D341Med (cell line): ENCODE measurements around the gene ACP7.
A peak's percentile ranks its signal among the peaks of the same experiment; 100 is the strongest.
"Not testable (repeated sequence)": the region's sequence is repeated elsewhere in the genome, so short reads cannot be mapped to it uniquely, and the experiment has no call there.

Experiments
- DNase-seq: peaks from one replicate; pipeline ENCODE4 v3.0.0; 2012; ENCODE audit warnings: low spot score

Gene ACP7

GRCh38 chr19:39106194-39106593, 22.0 kb downstream of the ACP7 start:
- DNase-seq, result no peak

GRCh38 chr19:39109641-39110040, 25.5 kb downstream of the ACP7 start:
- DNase-seq, result no peak

GRCh38 chr19:39110263-39110967, 26.2 kb downstream of the ACP7 start:
- DNase-seq, result peak; percentile 84

GRCh38 chr19:39111593-39112199, 27.5 kb downstream of the ACP7 start:
- DNase-seq, result no peak

- no peak for DNase-seq
Measured at GRCh38 chr19:39112338-39112890, 28.2 kb downstream of the ACP7 start.

GRCh38 chr19:39113199-39113598, 29.0 kb downstream of the ACP7 start:
- DNase-seq, result no peak

GRCh38 chr19:39115105-39115847, 31.1 kb downstream of the ACP7 start:
- no peak for DNase-seq

GRCh38 chr19:39117023-39117422, 32.9 kb downstream of the ACP7 start:
- DNase-seq, result not testable (repeated sequence)

- DNase-seq, result no peak
Measured at GRCh38 chr19:39119830-39120229, 35.7 kb downstream of the ACP7 start.

- no peak for DNase-seq
Measured at GRCh38 chr19:39122934-39123731, 39.0 kb downstream of the ACP7 start.

GRCh38 chr19:39124136-39124764, 40.1 kb downstream of the ACP7 start:
- no peak for DNase-seq

GRCh38 chr19:39125199-39125553, 41.0 kb downstream of the ACP7 start:
- DNase-seq, result no peak

- peak; percentile 99 for DNase-seq
Measured at GRCh38 chr19:39125554-39126311, 41.6 kb downstream of the ACP7 start, which contains the start of gene PAK4. PAK4 (plus strand) TSS chr19:39125786; CDS start chr19:39169554, 43,768 bp downstream.

GRCh38 chr19:39126312-39127187, 42.4 kb downstream of the ACP7 start:
- no peak for DNase-seq

- peak; percentile 3 for DNase-seq
Measured at GRCh38 chr19:39127812-39128515, 43.8 kb downstream of the ACP7 start.

GRCh38 chr19:39128516-39129079, 44.4 kb downstream of the ACP7 start:
- peak; percentile 4 for DNase-seq

- DNase-seq, result no peak
Measured at GRCh38 chr19:39129116-39129515, 44.9 kb downstream of the ACP7 start.

GRCh38 chr19:39130337-39131254, 46.4 kb downstream of the ACP7 start:
- no peak for DNase-seq
